Activated CD4-positive, alpha-beta T cell treated with anti-CD3 and anti-CD28 coated beads for 48 hours (primary cell): ENCODE data around the gene MAD2L1BP.

Experiments
- DNase-seq: peaks from one replicate; pipeline ENCODE4 v3.0.0-alpha.2; 2020

Gene MAD2L1BP

DNA sequence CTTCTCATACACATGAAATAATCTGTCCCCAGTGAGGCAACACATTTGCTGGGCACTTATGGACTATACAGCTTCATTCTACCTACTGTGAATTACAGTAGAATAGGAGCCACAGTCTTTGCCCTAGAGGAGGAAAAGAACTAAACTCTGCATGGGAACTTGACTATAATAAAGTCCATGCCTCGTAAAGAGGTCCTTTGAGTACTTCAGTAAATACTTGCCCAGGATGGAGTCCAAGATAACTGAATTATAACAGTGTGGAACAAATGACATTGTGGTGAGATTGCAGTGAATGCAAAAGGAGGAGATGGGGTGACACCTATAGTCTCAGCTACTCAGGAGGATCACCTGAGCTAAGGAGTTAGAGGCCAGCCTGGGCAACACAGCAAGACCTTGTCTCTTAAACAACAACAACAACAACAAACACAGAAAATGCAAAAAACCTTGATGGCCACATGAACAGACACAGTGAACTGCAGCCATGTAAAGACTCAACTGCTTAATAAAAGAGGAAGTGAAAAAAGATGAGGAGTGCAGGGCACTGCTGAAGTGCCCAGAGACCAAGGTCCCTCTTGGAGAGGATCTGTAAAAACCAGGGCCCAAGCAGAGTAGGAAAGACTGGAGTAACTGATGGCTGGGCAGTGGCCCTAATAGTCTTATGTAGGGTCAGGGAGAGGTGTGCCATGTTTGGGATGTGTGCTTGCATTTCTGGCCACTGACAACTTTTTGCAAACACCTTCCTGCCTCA lies 48.2 kb downstream of the MAD2L1BP start:
- DNase-seq, result no peak

DNA sequence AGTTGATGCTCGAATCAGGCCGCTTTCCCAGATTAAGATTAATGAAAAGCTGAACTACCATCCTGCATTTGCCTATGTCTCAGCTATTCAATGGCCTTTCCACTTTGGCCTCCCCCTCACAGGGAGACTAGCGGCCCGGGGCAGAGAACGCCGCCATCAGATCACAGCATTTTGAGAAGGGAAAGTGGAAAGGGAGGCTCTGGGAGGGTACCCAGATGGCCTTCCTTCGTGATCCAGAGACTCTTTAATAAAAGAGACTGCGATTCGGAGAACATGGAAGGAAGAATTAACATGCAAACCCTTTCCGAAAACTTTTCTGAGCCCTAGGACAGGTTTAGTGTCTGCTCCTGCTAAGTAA lies 51.4 kb downstream of the MAD2L1BP start:
- no peak for DNase-seq

DNA sequence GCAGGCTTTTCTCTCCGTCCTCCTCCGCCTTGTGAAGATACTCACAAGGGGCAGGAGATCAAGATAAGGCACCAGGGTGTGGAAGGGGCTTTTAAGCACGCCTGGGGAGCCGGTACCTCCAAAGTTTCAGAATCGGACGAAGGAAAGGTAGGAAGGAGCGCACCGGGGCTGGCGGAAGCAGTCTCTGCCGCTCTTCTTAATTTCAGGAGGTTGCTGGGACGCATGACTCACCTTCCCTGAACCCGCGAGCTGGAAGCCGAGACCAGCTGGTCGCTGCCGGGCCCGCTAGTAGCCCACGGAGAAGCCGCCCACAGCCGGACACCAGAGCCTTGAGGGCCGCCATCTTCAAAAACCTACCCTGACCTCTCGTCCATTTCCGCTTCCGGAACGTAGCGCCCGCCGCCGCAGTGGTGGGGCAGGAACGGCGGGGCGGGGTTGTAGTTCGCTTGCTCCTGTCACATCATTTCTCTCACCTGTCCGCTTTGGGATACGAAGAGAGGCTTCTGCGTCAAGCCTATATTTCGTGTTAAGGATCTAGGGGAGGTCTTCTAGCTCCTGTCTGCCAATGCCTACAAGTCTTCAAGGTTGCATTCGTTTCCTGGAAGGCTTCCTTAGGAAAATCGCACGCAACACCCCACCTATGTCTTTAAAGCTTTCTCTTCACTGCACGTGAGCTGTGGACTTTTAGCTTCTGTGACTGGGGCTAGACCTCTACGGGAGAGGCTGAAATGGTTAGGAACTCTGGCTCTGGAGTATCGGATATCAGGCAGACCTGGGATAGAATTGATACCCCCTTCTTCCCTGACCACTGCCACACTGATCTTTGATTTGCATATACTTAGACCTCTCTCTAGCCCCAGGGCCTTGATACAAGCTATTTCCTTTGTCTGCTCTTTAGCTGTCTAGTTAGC lies 52.1 kb downstream of the MAD2L1BP start, which contains the start of gene MRPS18A:
Gene MRPS18A, minus strand, starts transcription at position 355 of the 911 bp plus-strand sequence. Its CDS starts 12 bp downstream, at position 343.
- DNase-seq, result peak; percentile 88

DNA sequence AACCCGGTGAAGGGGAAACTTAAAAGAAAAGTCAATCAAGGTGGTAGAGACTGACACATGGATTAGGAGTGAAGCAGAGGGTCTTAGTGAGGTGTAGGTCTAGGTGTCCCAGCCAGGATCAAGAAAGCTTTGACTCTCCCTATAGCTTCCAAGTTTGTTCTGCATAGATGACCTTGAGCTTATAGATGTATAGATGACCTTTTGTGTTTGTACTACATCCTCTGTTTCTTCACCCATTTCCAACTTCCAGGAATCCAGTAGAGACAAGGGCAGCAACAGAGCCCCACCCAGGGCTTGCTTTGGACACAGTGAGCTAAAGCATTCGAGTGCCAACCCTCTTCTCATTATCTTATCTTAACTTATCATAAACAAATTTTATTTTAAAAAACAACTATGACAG lies 53.8 kb downstream of the MAD2L1BP start:
- no peak for DNase-seq
